DND-41 (cell line): ENCODE data around the gene MRPL40.

Source experiments
- ATAC-seq: fragments of 200-7000 bp; cut with Tn5 transposase; 3 replicates; pipeline ENCODE4 v1.9.1; 2021; ENCODE audit warnings: low read depth; ENCODE audit not compliant: insufficient read depth
- DNase-seq: peaks from one replicate; pipeline ENCODE4 v3.0.0-alpha.2; 2020
- H2AFZ ChIP-seq: 2 replicates; pipeline ENCODE4 v1.6.0; 2012; ENCODE audit warnings: low read depth, low read length
- H3K27ac ChIP-seq: 2 replicates; pipeline ENCODE4 v1.5.1; 2012; ENCODE audit warnings: low read length, inconsistent platforms
- H3K27me3 ChIP-seq: fragments of 200-600 bp; sonication (generic); 2 replicates; pipeline ENCODE4 v1.6.0; 2012; ENCODE audit warnings: low read length, mild to moderate bottlenecking, inconsistent platforms; ENCODE audit not compliant: insufficient read depth, poor library complexity
- H3K36me3 ChIP-seq: 2 replicates; pipeline ENCODE4 v1.5.1; 2012; ENCODE audit warnings: low read length, inconsistent platforms; ENCODE audit not compliant: insufficient read depth
- H3K4me1 ChIP-seq: 2 replicates; pipeline ENCODE4 v1.5.1; 2012; ENCODE audit warnings: mild to moderate bottlenecking, low read length; ENCODE audit not compliant: insufficient read depth
- H3K4me2 ChIP-seq: 2 replicates; pipeline ENCODE4 v1.6.0; 2012; ENCODE audit warnings: mild to moderate bottlenecking, moderate library complexity, low read length, inconsistent platforms; ENCODE audit not compliant: insufficient read depth
- H3K4me3 ChIP-seq, 2 experiments: fragments of 200-600 bp in 1 of 2; shearing (Covaris generic) in 1 of 2; 2 replicates each; pipeline ENCODE4 v1.5.1; 2012 to 2016; ENCODE audit warnings: inconsistent platforms in 2 of 2, low read length in 2 of 2, mild to moderate bottlenecking in 2 of 2, low read depth in 1 of 2, moderate library complexity in 1 of 2
- H3K79me2 ChIP-seq: 2 replicates; pipeline ENCODE4 v1.6.0; 2012; ENCODE audit warnings: low read length, inconsistent platforms; ENCODE audit not compliant: insufficient read depth
- H3K9ac ChIP-seq: 2 replicates; pipeline ENCODE4 v1.6.0; 2012; ENCODE audit warnings: low read depth, mild to moderate bottlenecking, inconsistent platforms, low read length, moderate library complexity
- H3K9me3 ChIP-seq: 2 replicates; pipeline ENCODE4 v1.5.1; 2012; ENCODE audit warnings: low read length, moderate library complexity, mild to moderate bottlenecking, inconsistent platforms; ENCODE audit not compliant: insufficient read depth, severe bottlenecking
- H4K20me1 ChIP-seq: 2 replicates; pipeline ENCODE4 v1.6.0; 2012; ENCODE audit warnings: low read length; ENCODE audit not compliant: insufficient read depth
- CTCF ChIP-seq: IDR thresholded peaks from 2 replicates; pipeline ENCODE4 v1.5.1; 2012; ENCODE audit warnings: borderline replicate concordance, low read length, moderate library complexity, mild to moderate bottlenecking; ENCODE audit not compliant: poor library complexity, severe bottlenecking; ENCODE audit errors: extremely low read depth
- EZH2 ChIP-seq: IDR thresholded peaks from 3 replicates; pipeline ENCODE4 v1.6.1; 2012; ENCODE audit warnings: borderline replicate concordance, low read depth, mild to moderate bottlenecking, moderate library complexity, low read length, inconsistent platforms; ENCODE audit not compliant: severe bottlenecking

Gene MRPL40

DNA sequence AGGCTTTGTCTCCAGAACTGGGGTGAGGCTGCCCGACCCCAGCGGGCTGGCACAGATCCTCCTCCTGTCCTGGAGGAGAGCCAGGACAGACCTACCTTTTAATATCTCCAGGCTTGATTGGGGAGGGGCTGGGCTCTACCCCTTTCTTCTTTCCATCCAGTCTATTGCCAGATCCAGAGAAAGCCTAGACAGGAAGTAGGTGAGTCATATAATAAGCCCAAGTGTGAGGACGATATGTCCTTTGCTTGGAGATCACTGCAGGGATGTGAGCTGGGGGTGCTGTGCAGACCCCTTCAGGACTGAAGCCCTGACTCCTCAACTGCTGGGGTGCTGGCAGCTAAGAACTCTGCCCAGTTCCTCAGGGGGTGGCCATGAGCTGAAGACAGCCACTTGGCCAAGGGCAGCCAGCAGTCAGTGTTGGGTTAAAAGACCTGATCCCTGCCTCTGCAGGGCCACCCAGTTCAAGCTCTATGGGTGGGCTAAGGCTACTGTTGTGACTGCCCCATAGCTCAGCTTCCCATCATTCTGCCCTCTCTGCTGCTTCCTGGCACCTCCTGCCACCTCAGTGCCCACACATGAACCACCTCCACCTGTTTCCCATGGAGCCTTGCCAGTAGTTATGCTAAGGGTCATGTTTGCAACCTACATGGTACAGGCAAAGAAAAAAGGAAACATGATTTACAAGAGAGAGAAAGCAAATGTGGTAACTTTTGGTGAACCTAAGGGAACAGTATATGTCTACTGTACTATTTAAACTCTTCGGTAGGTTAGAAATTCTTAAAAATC is 23.4 kb downstream of the MRPL40 start:
- Histone ChIP-seq H3K27ac (no peak overlapping the region), H3K9ac (no peak overlapping the region), H4K20me1 (peaks cover 4% of the 10 kb centered on the region; the same call in 1 of the 2 replicates), H3K4me2 (no peak overlapping the region), H3K4me3 (no peak overlapping the region), H2AFZ (no peak overlapping the region), H3K27me3 (no peaks in the 10 kb centered on the region), H3K36me3 (peaks cover 89% of the 10 kb centered on the region), H3K9me3 (no peaks in the 10 kb centered on the region), H3K4me1 (no peaks in the 10 kb centered on the region), H3K79me2 (no peaks in the 10 kb centered on the region)
- no peak for DNase-seq
- no peak for ATAC-seq
- no peak for TF ChIP-seq CTCF
- TF ChIP-seq EZH2, result no peak

GRCh38 chr22:19456541-19456940 is 24.2 kb downstream of the MRPL40 start:
- Histone ChIP-seq H2AFZ (no peak overlapping the region), H3K27ac (no peak overlapping the region), H3K27me3 (no peaks in the 10 kb centered on the region), H3K79me2 (no peaks in the 10 kb centered on the region), H3K4me1 (no peaks in the 10 kb centered on the region), H3K36me3 (peaks cover 86% of the 10 kb centered on the region), H3K4me3 (no peak overlapping the region), H3K9me3 (no peaks in the 10 kb centered on the region), H3K9ac (no peak overlapping the region), H3K4me2 (no peak overlapping the region), H4K20me1 (peaks cover 4% of the 10 kb centered on the region; the same call in 1 of the 2 replicates)
- ATAC-seq, result no peak
- TF ChIP-seq EZH2 (no peak), CTCF (no peak)
- DNase-seq, result no peak

DNA sequence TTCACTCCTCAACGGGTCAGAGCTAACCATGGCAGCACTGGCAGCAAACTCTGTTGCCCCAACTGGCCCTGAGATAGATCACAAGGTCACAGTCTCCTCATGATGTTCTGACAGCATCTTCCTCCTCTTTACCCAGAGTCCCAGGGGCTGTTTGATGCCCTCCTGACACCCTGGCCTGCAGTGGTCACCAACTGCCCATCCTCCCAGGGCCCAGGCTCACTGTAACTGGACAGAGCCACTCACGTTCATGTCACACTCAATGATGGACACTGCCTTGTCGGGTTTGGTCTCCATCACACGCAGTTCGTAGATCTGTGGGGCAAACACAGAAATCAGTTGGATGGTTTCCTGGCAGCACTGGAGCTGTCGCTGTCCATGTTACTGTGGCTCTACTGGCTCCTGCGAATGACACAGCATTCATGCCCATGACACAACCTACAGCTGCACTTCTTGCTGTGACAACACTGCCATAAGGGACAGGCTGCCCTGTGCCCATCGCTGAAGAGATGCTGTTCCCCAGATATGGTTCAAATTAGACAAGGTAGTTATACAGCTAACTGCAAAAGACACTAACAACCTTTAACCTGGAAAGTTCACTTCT is 25.6 kb downstream of the MRPL40 start:
- TF ChIP-seq EZH2 (no peak), CTCF (no peak)
- Histone ChIP-seq H3K4me2 (no peak overlapping the region), H3K9me3 (no peaks in the 10 kb centered on the region), H3K9ac (no peak overlapping the region), H3K79me2 (no peaks in the 10 kb centered on the region), H3K4me3 (no peak overlapping the region), H2AFZ (no peak overlapping the region), H4K20me1 (peaks cover 4% of the 10 kb centered on the region; the same call in 1 of the 2 replicates), H3K4me1 (no peaks in the 10 kb centered on the region), H3K36me3 (peaks cover 80% of the 10 kb centered on the region), H3K27me3 (no peaks in the 10 kb centered on the region), H3K27ac (no peak overlapping the region)
- ATAC-seq, result no peak
- DNase-seq, result no peak
